AG10803 (cell line): ENCODE measurements around the gene GRXCR2.
"Not testable (repeated sequence)": the region's sequence is repeated elsewhere in the genome, so short reads cannot be mapped to it uniquely, and the experiment has no call there.

Experiments
- DNase-seq: peaks from one replicate; pipeline ENCODE4 v3.0.0; 2010; ENCODE audit warnings: low read depth
- H3K4me3 ChIP-seq: 2 replicates; pipeline ENCODE4 v1.5.1; 2011; ENCODE audit warnings: mild to moderate bottlenecking, low read length, control low read depth
- TF ChIP-seq, protein P1 (sequence below): conservative IDR thresholded peaks from 2 replicates; pipeline ENCODE4 v1.5.1; 2011; ENCODE audit warnings: mild to moderate bottlenecking, low read length, control low read depth, inconsistent platforms

Gene GRXCR2

GRCh38 chr5:145887976-145888574 lies 15.3 kb upstream of the GRXCR2 start:
- TF ChIP-seq, protein P1, sequence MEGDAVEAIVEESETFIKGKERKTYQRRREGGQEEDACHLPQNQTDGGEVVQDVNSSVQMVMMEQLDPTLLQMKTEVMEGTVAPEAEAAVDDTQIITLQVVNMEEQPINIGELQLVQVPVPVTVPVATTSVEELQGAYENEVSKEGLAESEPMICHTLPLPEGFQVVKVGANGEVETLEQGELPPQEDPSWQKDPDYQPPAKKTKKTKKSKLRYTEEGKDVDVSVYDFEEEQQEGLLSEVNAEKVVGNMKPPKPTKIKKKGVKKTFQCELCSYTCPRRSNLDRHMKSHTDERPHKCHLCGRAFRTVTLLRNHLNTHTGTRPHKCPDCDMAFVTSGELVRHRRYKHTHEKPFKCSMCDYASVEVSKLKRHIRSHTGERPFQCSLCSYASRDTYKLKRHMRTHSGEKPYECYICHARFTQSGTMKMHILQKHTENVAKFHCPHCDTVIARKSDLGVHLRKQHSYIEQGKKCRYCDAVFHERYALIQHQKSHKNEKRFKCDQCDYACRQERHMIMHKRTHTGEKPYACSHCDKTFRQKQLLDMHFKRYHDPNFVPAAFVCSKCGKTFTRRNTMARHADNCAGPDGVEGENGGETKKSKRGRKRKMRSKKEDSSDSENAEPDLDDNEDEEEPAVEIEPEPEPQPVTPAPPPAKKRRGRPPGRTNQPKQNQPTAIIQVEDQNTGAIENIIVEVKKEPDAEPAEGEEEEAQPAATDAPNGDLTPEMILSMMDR, result peak; percentile 96
- DNase-seq, result peak; percentile 62
- H3K4me3 ChIP-seq, result no peak overlapping the region

DNA sequence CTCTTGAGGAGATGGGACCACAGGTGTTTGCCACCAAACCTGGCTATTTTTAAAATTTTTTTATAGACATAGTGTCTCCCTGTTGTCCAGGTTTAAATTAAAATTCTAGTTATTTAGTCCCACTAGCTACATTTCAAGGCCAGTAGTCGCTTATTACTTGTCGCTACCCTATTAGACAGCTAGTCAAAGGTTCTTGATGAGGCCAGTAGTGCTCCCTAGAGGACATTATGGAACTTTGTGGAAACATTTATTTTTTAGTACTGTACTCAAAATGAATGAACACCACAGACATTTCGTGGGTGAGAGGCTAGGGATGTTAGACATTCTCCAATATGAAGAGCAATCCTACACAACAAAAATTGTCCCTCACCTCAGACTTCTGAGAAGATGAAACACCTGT lies 14.4 kb upstream of the GRXCR2 start:
- H3K4me3 ChIP-seq, result no peak overlapping the region
- DNase-seq, result no peak
- TF ChIP-seq, protein P1, result 0 out of 2 replicates have a peak, but pooled peaks have one; percentile 4

DNA sequence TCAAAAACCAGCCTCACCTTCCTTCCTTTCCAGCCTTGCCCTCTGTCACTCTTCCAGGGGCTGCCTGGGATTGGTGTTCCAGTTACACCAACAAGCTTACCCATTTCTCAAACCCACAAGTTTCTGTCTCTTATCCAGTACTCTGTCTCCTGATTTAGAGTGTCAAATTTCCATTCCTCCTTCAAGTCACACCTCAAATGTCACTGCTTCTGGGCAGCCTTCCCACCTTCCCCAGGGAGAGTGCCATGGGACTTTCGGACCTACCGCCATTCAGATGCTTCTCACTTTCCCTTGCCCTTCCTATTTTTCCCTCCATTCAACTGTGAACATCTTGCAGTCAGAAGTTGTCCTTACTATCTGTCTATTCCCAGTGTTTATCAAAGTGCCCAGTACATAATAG lies 2.0 kb upstream of the GRXCR2 start:
- no peak overlapping the region for H3K4me3 ChIP-seq
- TF ChIP-seq, protein P1, result no peak
- no peak for DNase-seq

- no peak for DNase-seq
- no peak overlapping the region for H3K4me3 ChIP-seq
- TF ChIP-seq, protein P1, result no peak
These were observed 328 bp downstream of the GRXCR2 start for GRCh38 chr5:145872486-145872885.

GRCh38 chr5:145869753-145870152 lies 3.1 kb downstream of the GRXCR2 start:
- H3K4me3 ChIP-seq, result no peak overlapping the region
- TF ChIP-seq, protein P1, result no peak
- DNase-seq, result no peak

- TF ChIP-seq, protein P1, result no peak
- no peak overlapping the region for H3K4me3 ChIP-seq
- DNase-seq, result no peak
These were observed 5.0 kb downstream of the GRXCR2 start for GRCh38 chr5:145867806-145868205.

- DNase-seq, H3K4me3 ChIP-seq: not testable (repeated sequence)
These were observed 8.4 kb downstream of the GRXCR2 start for GRCh38 chr5:145864432-145864831.

DNA sequence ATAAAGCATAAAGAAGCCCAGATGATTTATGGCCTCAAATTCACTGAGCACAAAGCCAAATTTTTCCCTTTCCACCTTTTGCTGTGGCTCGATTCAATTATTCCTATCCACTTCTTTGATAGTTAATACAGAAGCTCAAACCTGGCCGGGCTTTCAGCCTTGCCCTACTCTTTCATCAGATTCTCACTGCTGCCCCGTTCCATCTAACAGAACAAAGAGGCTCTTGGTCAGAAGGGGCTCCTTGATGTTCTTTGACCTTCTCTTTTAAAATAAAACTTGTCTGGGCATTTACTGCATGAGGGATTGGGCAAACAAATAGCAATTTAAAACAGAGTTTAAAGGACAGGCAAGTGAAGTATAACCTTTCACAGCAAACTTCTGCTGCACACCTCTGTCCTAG lies 9.8 kb downstream of the GRXCR2 start:
- no peak for DNase-seq
- TF ChIP-seq, protein P1, result no peak
- H3K4me3 ChIP-seq, result no peak overlapping the region
